HFF-Myc (cell line): ENCODE data around the gene ABCC3.

ENCODE experiments used
- DNase-seq: peaks from one replicate; pipeline ENCODE4 v3.0.0-alpha.2; 2011; ENCODE audit warnings: low read depth; ENCODE audit errors: extremely low read depth
- H3K4me3 ChIP-seq: replicated peaks from 2 replicates; pipeline ENCODE4 v1.5.1; 2011; ENCODE audit warnings: low read depth, mild to moderate bottlenecking, control low read depth, low read length
- TF ChIP-seq, protein P1 (sequence below): IDR thresholded peaks from 2 replicates; pipeline ENCODE4 v1.5.1; 2012; ENCODE audit warnings: mild to moderate bottlenecking, low read depth, low read length, control low read depth; ENCODE audit errors: missing control alignments

ABCC3 gene

DNA sequence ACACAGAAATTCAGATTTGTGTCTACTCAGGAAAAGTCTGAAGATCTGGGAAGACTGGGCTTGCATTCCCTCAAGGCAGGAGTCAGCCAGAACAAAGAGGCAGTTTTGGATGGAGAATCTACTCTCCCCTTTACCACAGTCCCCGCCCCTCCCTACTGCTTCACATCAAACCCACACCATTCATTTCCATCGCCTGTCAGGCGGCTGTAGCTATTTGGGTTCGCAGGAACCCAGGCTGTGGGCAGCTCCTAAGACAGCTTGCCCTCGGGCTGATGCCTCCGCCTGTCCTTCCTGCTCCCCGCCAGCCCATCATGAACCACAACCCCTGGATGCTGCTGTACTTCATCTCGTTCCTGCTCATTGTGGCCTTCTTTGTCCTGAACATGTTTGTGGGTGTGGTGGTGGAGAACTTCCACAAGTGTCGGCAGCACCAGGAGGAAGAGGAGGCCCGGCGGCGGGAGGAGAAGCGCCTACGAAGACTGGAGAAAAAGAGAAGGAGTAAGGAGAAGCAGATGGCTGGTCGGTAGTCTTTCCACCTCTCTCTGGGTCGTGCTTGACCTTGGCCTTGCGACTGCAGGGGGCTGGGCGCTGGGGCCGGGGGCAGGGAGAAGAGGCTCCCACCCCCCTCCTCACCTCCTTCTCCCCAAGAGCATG is 27.0 kb upstream of the ABCC3 start:
- no peak overlapping the region for H3K4me3 ChIP-seq
- TF ChIP-seq, protein P1, sequence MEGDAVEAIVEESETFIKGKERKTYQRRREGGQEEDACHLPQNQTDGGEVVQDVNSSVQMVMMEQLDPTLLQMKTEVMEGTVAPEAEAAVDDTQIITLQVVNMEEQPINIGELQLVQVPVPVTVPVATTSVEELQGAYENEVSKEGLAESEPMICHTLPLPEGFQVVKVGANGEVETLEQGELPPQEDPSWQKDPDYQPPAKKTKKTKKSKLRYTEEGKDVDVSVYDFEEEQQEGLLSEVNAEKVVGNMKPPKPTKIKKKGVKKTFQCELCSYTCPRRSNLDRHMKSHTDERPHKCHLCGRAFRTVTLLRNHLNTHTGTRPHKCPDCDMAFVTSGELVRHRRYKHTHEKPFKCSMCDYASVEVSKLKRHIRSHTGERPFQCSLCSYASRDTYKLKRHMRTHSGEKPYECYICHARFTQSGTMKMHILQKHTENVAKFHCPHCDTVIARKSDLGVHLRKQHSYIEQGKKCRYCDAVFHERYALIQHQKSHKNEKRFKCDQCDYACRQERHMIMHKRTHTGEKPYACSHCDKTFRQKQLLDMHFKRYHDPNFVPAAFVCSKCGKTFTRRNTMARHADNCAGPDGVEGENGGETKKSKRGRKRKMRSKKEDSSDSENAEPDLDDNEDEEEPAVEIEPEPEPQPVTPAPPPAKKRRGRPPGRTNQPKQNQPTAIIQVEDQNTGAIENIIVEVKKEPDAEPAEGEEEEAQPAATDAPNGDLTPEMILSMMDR, result no peak
- no peak for DNase-seq

DNA sequence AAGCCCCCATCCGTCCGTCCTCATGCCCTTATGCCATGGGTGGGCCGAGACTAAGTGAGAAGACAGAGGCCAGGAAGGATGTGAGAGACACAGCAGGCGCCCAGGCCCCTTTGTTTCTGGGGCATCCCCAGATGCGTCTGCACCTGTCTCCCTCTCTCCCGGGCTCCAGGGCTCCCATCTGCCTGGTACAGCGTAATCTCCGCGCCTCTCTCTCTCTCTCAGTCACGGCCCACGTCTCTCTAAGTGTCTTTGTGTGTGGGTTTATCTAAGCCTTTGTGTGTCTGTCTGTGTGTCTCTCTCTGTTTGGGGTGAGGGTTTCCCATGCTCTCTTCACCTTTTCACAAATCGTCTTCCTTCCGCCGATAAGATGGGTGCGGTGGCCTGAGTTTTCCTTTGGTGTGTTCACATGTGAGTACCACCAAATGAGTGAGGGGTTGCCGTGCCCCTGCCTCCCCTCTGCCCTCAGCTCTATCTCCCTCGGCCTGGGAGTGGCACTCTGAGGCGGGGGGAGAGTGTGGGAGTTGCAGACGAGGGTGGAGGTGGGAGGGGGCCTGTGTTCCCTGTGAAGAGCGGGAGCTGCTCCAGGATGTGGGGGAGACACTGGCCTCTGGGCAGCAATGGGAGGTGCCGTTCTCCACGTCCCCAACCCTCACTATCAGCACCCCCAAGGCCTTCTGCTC is 25.8 kb upstream of the ABCC3 start:
- H3K4me3 ChIP-seq, result no peak overlapping the region
- TF ChIP-seq, protein P1, result no peak

DNA sequence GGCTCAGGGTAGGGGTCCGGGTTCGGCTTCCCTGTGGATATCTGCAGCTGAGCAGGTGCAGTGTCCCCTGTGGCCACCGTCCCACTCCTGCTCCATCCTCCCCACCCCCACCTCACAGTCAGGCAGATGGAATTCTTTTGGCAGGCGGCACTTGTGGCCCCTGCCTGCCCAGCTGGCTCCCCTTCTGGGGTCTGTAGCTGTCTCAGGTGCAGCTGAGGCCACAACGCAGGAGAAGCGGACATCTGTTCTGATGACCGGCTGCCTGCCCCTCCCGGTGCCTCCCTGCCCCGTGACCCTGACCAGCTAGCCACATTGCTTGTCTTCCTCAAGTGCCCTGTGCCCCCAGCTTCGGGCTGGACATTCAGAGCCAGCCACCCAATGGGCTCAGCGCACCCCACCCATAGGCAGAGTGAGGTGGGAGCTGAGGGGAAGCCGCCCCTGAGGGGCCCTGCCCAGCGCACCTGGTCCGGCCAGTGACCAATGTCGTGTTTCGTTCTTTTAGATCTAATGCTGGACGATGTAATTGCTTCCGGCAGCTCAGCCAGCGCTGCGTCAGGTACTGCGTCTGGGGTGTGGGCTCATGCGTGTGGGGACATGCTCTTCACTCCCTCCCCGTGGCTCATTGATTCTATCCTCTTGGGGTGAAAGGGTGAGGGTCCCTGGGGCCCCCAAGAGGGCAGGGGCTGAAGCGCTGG is 25.2 kb upstream of the ABCC3 start:
- TF ChIP-seq, protein P1, result no peak
- no peak for DNase-seq
- no peak overlapping the region for H3K4me3 ChIP-seq

More for the DNA sequence above, 25.8 kb upstream of the ABCC3 start:
- no peak for DNase-seq

DNA sequence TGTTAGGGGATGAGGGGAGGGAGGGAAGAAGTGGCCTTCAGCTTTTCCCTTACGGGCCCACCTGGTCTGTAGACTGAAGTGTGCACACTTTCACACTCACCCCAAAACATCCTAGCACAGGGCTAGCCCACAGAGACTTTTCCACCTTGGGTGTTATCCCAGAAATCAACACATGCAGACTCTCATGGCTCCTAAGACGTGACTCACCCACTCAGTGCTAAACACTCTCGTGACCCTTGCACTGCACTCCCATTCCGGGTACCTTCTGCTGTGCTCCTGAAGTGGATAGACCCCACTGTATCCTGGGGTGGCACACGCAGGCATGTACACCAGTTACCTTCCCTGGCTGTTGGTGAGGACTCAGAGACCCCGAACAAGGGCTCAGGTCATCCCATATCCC is 23.0 kb upstream of the ABCC3 start:
- no peak overlapping the region for H3K4me3 ChIP-seq
- TF ChIP-seq, protein P1, result no peak
- DNase-seq, result no peak

DNA sequence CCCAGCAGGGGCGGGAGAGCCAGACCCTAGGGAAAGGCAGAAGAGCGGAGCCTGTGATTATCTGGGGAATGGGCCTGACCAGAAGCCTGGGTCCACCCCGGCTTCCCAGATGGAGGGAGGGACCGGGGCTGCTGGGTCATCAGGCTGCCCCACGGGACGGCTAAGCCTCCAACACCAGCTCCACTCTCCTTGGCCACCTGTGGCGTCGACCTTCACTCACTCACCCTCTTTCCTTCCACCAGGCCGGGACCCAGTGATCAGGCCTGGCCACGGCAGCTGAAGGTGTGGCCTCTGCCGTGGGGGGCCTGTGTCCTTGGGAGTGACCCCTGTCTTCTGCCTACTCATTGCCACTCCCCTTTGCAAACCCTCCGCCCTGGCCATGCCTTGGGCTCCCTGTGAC is 22.4 kb upstream of the ABCC3 start:
- no peak for DNase-seq
- no peak overlapping the region for H3K4me3 ChIP-seq
- TF ChIP-seq, protein P1, result no peak

DNA sequence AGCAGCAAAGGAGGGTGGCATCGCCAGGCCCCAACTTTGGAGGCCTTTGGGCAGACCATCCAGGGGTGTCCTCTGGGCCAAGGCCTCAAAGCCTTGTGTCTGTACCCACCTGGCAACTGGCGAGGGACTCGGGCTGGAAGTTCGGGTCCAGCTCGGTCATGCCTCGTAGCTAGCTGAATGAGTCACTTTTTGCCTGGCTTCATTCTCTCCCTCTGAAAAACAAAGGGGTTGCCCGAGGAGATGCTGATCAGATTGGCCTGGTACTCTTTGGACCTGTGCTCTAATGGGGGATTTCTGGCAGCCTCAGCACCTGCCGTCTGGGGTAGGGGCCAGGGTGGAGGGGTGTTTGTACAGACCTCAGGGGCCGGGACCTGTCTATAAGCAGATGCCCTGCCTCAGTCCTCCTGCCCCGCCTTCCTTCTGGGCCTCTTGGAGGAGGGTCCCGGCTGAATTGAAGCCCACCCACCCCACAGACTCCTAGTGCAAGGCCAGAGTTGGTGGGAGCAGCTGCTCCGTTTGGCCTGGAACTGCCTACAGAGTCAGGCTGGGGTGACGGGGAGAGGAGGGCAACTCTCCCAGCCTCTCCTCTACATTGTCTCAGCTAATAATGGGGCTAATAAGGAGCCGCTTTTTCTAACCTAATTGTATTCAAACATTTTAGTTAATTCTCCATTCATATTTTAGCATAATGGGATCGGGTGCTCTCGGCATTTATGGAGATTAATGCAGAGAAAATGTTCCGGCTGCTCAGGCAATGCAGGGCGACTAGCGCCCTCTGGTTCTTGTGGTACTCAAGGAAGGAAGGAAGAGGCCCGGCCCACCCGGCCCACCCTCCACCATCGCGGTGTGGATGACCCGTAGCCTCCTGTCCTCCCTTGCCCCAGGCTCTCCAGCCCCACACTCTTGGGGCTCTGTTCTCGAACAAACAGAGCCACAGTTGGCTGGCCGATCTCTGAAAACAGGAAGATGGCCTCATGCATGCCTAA is 21.4 kb upstream of the ABCC3 start:
- no peak overlapping the region for H3K4me3 ChIP-seq
- TF ChIP-seq, protein P1, result no peak
- DNase-seq, result no peak
